ENCODE results near the gene FLNC.

FLNC gene

DNA sequence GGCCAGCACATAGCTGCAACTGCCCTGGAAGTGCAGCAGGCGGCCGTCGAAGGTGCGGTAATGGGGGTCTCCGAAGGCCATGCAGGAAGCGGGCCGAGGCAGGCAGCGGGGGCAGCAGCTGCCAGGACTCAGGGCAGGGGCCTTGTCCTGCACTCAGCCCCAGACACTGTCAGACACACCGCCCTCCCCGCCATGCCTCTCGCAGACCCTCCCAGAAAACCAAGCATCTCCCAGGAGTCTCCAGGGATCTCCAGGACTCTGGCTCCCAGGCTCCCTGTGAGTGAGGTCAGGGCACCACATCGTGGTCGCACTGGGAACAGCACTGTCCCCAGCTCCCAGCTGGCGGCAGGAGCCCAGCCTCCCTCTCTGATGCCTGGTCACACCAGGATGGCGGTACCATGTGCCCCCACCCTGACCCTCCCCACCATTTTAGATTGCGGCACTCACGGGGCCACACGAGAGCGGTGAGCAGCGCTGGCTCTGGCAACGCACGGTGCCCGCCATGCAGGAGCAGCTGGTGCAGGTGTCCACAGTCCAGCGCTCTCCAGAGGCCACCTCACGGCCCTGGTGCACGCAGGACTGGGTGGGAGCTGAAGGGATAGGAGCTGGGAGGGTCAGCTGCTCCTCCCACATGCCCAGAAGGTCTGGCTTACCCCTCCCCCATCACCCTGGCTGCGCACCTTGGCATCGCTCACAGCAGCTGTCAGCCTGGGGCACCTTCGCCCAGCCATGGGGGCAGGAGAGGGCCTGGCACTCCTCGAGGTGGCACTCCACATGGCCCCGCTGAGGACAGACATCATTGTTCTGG, 49.9 kb downstream of the FLNC start:
- peak; percentile 93 for DNase-seq

DNA sequence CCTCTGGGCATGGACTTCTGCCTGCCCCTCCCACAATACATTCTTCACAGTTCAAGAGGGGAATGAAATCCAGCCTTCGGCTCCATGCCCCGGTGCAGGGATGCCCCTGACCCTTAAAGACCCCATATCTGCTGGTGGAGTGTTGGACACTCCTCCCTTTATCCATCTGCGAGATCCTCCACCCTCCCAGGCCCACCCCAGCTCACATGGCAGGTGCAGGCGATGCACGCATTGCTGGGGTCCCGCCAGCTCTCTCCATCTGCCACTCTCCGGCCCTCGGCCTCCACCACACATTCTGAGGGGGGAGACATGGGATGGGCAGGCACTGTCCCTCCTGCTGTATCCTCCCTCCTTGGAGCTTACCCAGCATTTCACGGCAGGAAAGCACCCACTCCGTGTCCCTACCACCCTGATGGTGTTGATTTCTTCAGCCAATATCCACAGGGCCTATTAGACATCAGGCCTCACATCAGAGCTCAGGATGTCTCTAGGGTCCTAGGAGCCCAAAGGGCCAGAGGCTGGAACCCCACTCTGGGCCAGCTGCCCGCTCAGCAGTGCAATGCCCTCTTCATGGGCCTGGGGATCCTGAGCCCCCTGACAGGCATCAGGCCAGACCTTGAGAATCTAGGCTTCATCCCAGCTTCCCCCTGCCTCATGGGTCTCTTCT, 50.7 kb downstream of the FLNC start:
- no peak for DNase-seq

DNA sequence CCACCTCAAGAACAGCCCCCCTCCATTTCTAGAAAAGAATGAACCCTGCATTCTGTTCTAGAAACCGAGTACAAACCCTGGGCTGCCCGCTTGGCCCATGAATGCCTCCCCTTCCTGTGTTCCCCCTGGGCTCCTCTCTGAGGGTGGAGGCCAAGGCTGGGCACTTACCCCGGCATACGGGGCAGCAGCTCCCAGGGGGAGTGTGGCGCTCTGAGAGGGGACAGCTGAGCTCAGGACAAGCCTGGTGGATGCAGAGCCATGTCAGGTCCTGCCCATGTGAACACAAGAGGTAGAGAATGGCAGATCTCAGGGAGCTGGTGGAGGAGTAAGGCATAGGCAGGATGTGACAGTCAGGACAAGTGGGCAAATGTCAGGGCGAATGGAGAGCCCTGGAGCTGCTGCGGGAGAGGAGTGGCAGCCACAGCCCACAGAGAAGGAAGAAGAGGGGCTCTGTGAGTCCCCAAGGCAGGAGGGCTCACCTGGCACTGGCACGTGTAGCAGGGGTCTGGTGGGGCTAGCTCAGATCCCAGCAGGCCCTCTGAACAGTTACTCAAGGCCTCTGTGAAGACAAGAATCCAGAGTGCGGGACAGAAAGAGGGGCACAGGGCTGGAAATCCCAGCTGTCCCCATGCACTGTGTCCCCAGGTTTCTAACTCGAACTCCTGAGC, 51.4 kb downstream of the FLNC start:
- DNase-seq = no peak

DNA sequence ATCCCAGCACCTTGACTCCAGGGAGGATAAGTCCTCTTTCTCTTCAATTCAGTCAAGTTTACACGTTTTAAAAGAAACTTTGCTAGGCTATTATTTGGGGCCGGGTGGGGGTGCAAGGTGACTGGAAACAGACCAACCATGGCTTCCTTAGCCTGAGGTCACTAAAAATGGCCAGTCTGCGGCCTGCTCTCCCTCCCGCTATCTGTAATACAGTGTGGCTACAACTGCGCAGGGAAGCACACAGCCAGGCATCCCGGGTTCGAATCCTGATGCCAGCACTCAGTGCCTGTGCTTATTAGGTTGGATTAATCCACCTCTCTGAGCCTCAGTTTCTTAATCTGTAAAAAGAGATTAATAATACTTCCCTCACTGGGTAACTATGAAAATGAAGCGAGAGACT, 51.9 kb downstream of the FLNC start:
- DNase-seq = no peak

GRCh38 chr7:128883622-128884448, 53.6 kb downstream of the FLNC start:
- DNase-seq = peak; percentile 89

DNA sequence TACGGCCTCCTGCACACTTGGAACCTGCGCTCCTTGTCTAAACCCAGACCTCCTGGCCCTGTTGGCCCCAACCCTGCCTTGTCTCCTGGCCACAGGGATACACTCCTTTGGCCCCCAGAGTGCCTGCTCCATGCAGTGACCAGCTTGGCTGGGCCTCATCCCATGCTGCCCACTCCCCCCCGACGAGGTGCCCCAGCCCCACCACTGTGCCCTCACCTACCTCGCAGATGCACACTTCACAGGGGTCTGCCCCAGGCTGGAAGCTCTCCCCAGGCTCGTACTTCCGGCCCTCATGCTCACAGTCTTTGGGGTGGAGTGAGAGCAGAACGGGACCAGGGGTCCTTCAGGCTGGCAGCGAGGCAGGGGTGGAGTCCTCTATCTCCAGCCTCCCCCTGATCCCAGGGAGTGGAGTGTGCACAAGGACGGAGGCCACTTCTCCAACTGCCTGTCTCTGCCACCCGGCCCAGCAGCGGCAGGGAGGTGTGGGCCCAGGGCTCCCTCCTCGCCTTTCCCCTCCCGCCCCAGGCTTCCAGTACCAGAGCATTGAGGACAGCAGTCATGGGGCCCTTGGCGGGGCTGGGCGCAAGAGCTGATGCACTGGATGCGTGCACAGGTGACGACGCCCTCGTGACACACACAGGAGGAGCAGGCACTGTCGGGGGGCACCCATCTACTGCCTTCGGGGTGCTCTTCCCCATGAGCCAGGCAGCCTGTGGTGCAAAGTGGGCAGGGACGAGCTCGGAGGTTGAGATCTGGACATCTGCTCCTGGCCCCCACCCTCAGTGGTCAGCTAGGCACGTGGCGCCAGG, 54.6 kb downstream of the FLNC start:
- no peak for DNase-seq

DNA sequence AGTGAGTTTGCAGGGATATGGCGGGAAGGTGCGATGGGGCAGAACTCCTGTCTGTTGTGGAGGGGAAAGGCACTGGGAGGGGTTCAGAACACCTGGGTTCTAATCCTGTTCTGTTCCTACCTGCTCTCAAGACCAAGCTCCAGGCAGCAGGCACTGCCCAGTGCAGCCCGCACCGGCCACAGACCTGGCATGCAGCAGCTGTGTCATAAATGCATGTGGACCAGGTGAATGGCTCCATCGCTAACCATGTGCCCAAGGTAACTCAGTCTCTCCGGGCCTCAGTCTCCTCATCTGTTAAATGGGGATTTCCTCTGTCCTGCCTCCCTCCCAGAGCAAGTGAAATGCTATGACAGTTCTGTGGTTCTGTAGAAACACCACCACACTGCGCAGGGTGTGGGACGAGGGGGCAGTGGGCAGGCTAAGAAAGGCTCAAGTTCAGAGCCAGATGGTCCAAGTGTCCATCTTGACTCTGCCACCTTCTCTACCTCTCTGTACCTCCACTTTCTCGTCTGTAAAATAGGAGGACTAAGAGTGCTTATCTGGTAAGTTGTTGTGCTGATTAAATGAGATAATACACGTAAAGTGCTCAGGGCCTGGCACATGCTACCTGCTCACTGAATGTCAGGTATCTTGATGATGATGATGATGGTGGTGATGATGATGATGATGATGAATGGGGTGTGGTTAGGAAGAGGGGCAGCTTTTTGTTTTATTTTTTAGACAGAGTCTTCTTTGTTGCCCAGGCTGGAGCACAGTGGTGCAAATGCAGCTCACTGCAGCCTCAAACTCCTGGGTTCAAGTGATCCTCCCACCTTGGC, 55.4 kb downstream of the FLNC start:
- DNase-seq = no peak

GRCh38 chr7:128886391-128887168, 56.4 kb downstream of the FLNC start:
- DNase-seq = no peak

DNA sequence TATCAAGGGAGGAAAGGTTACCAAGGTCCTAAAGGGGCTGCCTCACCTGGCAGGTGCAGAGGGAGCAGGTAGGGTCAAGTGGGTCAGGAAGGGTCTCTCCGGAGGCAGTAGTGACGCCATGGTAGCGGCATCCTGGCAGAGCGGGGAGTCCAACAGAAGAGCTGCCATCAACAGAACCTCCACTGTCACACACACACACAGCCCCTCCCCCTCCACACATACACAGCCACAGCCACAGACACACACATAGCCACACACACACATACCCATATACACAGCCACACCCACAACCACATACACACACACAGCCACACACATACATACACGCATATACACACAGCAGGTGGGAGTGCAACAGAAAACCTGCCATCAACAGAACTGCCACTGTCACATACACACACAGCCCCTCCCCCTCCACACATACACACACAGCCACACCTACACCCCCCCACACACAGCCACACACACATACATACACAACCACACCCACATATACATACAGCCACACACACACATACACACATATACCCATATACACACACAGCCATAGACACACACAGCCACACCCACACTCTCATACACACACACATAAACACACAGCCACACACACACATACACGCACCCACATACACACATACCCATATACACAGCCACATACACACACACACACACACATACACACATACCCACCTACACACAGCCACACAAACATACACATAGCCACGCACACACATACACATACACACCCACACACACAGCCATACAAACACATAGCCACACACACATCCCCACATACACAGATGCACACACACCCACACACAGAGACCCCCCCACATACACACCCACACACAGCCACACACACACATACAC, 57.2 kb downstream of the FLNC start:
- DNase-seq = peak; percentile 46

- no peak for DNase-seq
These were observed 58.0 kb downstream of the FLNC start for GRCh38 chr7:128888039-128888755.

DNA sequence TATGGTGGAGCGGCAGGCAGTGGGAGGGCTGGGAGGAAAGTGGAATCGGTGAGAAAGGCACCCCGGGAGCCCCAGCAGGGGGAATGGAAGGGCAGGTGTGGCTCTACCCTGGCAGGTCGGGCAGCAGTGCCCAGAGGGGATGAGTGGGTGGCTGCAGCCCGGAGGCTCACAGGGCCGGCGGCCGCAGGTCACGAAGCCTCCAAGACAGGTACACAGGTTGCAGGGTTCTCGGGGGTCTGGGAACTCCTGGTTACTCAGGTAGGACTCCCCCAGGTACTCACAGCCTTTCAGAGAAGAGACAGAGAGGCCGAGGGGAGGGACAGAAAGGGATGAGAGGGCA, 58.5 kb downstream of the FLNC start:
- DNase-seq = no peak

GRCh38 chr7:128889121-128889520, 58.9 kb downstream of the FLNC start:
- peak; percentile 35 for DNase-seq

DNA sequence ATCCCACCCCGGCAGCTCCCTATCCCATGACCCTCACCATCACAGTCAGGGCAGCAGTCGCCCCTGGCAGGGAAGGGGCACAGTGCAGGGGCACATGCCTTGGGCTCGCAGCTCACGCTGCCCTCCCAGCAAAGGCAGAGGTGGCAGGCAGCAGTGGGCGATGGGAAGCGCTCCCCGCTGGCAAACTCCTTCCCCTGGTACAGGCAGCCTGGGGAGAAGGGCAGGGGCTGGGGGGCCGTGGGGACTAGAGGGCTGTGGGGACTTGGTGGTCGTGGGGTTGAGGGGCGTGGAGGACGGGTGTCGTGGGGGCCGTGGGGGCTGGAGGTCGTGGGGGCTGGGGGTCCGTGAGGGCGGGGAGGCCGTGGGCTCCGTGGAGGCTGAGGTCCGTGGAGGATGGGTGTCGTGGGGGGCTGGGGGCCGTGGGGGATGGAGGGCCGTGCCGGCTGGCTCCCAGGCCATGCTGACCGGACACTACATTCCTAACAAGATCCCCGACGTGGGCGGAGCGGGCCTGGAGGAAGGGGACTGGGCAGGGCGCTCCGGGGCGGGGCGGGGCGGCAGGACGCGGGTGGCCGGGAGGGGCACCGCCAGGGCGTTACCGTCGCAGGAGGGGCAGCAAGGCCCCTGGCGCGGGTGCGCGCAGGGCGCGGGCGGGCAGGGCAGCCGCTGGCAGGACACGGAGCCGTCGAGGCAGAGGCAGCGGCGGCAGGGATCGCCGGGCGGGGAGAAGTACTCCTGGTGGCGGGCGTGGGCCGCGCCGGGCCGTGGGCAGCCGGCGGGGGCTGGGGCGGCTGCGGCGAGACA, 60.3 kb downstream of the FLNC start:
- peak; percentile 67 for DNase-seq

DNA sequence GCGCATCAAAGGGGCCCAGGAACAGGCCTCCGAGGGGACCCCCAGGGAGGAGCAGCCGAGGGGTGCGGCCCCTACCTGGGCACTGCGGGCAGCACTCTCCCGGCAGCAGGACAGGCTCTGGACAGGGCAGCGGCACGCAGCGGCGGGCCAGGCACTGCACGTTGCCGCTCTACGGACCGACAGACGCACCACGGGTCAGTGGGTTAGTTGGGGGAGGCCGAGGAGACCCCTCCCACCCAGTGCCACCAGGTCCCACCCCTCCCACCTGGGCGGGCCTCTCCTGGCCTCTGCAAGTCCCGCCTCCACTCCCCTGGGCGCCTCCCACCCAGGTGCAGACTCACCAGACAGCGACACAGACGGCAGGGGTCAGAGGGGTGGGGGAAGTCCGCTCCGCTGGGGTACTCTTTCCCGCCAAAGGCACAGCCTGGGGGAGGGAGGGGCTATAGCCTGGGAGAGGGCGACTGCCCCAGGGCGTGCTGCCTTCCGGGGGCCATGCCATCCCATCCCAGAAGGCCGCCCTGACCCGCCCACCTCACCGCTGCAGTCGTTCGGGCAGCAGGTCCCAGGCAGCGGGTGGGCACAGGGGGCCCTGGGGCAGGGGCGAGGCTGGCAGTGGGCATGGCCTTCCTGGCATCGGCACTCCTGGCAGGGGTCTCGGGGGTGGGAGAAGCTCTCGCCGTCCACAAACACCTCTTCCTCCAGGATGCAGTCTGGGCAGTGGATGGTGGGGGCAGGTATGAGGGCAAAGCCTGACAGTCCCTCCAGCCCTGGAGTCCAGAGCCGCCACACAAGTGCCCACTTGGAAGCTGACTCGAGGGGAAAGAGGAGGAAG, 61.1 kb downstream of the FLNC start:
- peak; percentile 64 for DNase-seq

DNA sequence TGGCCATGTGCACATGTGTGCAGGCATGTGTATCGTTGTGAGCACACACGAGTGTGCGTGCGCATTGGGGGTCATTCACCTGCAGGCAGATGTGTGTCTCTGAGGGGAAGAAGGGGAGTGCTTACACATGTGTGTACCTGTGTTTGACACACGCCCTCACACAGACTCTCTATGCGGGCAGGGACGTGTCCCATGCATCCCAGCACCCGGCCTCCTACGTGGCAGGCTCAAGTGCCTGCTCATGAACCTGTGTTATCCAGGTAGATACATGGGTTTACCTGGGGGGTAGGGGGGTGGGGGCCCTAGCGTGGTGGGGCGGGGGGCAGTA, 61.7 kb downstream of the FLNC start:
- DNase-seq = no peak

- no peak for DNase-seq
These were observed 62.5 kb downstream of the FLNC start for GRCh38 chr7:128892521-128893250.
